GM12865 (cell line): ENCODE results near the gene PLXNC1.

ENCODE experiments used
- DNase-seq: peaks from one replicate; pipeline ENCODE4 v3.0.0; 2010; ENCODE audit warnings: low read depth
- H3K4me3 ChIP-seq: 2 replicates; pipeline ENCODE4 v1.5.1; 2011; ENCODE audit warnings: mild to moderate bottlenecking, low read depth, low read length, control low read depth
- TF ChIP-seq, protein P1 (sequence below): IDR thresholded peaks from 2 replicates; pipeline ENCODE4 v1.5.1; 2011; ENCODE audit warnings: low read length, control low read depth, low read depth, inconsistent platforms; ENCODE audit not compliant: insufficient read depth; ENCODE audit errors: missing control alignments

PLXNC1 gene

DNA sequence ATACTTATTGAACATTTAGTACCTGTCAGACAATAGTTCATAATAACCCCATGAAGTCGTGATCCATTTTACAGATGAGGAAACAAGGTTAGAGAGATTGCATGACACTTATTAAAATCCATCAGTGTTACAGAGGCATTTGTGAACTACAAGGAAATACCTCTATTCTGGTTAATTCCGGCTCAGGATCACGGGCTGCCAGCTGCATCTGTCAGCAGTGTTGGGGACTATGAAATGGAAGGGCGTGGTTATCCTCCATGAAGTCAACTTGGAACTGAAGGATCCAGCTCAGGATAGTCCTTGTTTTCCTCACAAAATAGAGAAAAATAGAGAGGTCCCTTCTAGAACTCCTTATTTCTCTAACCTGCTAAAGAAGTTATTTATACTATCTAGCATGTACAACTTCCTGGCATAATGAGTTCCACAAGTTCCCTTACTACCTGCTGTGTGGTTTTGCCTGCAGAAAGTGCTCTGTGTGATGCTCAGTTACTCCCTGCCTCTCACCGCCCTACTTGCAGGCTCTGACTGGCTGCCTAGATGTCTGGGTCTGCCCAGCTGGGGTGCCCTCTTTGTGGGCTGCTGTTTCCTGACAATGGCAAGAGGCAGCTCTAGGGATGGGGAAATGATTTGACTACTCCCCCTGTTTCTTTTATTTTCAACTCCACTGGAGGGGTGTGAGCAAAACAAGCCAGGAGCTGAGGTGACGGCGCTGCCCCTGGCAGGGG is 36.8 kb downstream of the PLXNC1 start:
- TF ChIP-seq, protein P1, sequence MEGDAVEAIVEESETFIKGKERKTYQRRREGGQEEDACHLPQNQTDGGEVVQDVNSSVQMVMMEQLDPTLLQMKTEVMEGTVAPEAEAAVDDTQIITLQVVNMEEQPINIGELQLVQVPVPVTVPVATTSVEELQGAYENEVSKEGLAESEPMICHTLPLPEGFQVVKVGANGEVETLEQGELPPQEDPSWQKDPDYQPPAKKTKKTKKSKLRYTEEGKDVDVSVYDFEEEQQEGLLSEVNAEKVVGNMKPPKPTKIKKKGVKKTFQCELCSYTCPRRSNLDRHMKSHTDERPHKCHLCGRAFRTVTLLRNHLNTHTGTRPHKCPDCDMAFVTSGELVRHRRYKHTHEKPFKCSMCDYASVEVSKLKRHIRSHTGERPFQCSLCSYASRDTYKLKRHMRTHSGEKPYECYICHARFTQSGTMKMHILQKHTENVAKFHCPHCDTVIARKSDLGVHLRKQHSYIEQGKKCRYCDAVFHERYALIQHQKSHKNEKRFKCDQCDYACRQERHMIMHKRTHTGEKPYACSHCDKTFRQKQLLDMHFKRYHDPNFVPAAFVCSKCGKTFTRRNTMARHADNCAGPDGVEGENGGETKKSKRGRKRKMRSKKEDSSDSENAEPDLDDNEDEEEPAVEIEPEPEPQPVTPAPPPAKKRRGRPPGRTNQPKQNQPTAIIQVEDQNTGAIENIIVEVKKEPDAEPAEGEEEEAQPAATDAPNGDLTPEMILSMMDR, result no peak
- no peak for DNase-seq
- H3K4me3 ChIP-seq, result no peak overlapping the region

- no peak for DNase-seq
- no peak overlapping the region for H3K4me3 ChIP-seq
- TF ChIP-seq, protein P1, result no peak
These were observed 37.4 kb downstream of the PLXNC1 start for GRCh38 chr12:94185801-94186200.

GRCh38 chr12:94186278-94187241 is 38.2 kb downstream of the PLXNC1 start:
- no peak for DNase-seq
- H3K4me3 ChIP-seq, result no peak overlapping the region
- TF ChIP-seq, protein P1, result no peak

DNA sequence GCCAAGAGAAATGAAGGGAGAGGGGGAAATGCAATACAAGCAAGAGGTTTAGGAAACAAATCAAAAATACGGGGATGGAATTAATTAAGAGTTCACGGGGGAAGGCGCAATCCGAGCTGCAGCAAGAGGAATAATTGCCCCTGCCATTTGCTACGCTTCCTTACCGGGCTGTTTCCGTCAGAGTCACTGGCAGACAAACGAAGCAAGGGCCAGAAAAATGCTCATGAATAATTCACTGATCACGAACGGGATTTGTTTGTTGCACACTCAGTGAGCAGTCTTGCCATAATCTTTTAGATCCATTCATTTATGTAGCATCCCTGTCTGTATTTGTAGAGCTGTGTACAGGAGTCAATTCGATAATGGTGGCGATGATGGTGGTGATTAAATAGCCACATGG is 39.0 kb downstream of the PLXNC1 start:
- TF ChIP-seq, protein P1, result no peak
- H3K4me3 ChIP-seq, result no peak overlapping the region
- no peak for DNase-seq

GRCh38 chr12:94190623-94191022 is 42.2 kb downstream of the PLXNC1 start:
- no peak for DNase-seq
- H3K4me3 ChIP-seq, result no peak overlapping the region
- TF ChIP-seq, protein P1, result no peak

GRCh38 chr12:94191023-94191422 is 42.6 kb downstream of the PLXNC1 start:
- H3K4me3 ChIP-seq, result no peak overlapping the region
- TF ChIP-seq, protein P1, result no peak
- peak; percentile 74 for DNase-seq
